ENCODE measurements around the gene RNF17.

DNA sequence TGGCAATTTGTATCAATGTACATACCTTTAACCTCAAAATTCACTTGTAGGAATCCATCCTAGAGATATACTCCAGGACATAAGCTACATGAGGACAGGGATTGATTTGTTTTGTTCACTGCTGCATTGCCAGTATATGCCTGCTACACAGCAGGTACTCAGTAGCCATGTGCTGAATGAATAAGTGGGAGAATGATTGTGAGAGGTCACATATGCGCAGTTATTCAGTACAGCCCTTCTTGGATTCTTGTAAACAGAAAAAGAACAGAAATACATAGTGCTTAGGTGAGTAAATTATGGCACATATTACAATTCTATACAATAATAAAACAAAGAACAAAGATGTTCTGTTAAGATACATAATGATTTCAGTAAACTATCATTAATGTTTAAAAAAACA is 133.3 kb downstream of the RNF17 start:
- TF ChIP-seq EZH2phosphoT487 (IDR thresholded peaks at IDR 0.05; ENCODE audit: insufficient read depth, low read depth) (no peak), EZH2 (IDR thresholded peaks at IDR 0.05; ENCODE audit: insufficient read depth, poor library complexity, severe bottlenecking) (no peak)
